SK-N-SH (cell line): Measurements from ENCODE around the gene IQCE. TPM values are rescaled to one million over a fixed set of nuclear protein-coding genes. Genes with fewer than 3 reads are reported as not detected.

Experiments
- CTCF ChIA-PET: fragments of 300-600, 350-600 bp; formaldehyde crosslinking; extraction: SDS; loops from one replicate; lab custom pipeline; 2021; lab: Yijun Ruan, JAX
- POLR2A ChIA-PET: fragments of 350-600 bp; sonication (Branson Sonifier 250); formaldehyde crosslinking; extraction: SDS; loops from one replicate; lab custom pipeline; 2020; ENCODE audit warnings: antibody characterized with exemption, inconsistent platforms; lab: Yijun Ruan, JAX
- DNase-seq: peaks from one replicate; pipeline ENCODE4 v3.0.0; 2012
- H2AFZ ChIP-seq: fragments of 200-600 bp; sonication (generic); 2 replicates; pipeline ENCODE4 v1.8.1; 2016; ENCODE audit warnings: antibody characterized with exemption, mild to moderate bottlenecking, low read depth
- H3F3A ChIP-seq: fragments of 200-600 bp; sonication (generic); replicated peaks from 2 replicates; pipeline ENCODE3; 2016; ENCODE audit warnings: antibody characterized with exemption, mild to moderate bottlenecking; ENCODE audit not compliant: insufficient read depth
- H3K27ac ChIP-seq, 2 experiments: fragments of 200-500 bp in 1 of 2; fragments of 200-600 bp in 1 of 2; sonication (Bioruptor generic) in 1 of 2; sonication (generic), shearing (Covaris generic) in 1 of 2; 2 replicates each; pipeline versions ENCODE4 v1.5.1 to v1.6.1; 2014 to 2016; ENCODE audit warnings: low read depth in 2 of 2, inconsistent platforms in 1 of 2, low read length in 1 of 2, mild to moderate bottlenecking in 1 of 2, mixed read lengths in 1 of 2
- H3K27me3 ChIP-seq: fragments of 200-600 bp; sonication (generic), shearing (Covaris generic); 2 replicates; pipeline ENCODE4 v1.6.1; 2016; ENCODE audit warnings: mixed run types; ENCODE audit not compliant: insufficient read depth
- H3K36me3 ChIP-seq, 2 experiments: fragments of 200-500 bp in 1 of 2; fragments of 200-600 bp in 1 of 2; sonication (Bioruptor generic) in 1 of 2; sonication (generic) in 1 of 2; replicated peaks in 1 of 2; 2 replicates each; pipeline versions ENCODE3 to v1.5.1; 2014 to 2016; ENCODE audit warnings: low read length in 1 of 2, mild to moderate bottlenecking in 1 of 2; ENCODE audit not compliant: insufficient read depth in 2 of 2, control insufficient read depth in 1 of 2
- H3K4me1 ChIP-seq, 2 experiments: fragments of 200-500 bp in 1 of 2; fragments of 200-600 bp in 1 of 2; sonication (Bioruptor generic) in 1 of 2; sonication (generic), shearing (Covaris generic) in 1 of 2; 2 replicates each; pipeline versions ENCODE4 v1.5.1 to v1.6.1; 2014 to 2016; ENCODE audit warnings: low read depth in 1 of 2, low read length in 1 of 2, mixed run types in 1 of 2; ENCODE audit not compliant: insufficient read depth in 2 of 2, control insufficient read depth in 1 of 2
- H3K4me2 ChIP-seq: fragments of 200-600 bp; sonication (generic), shearing (Covaris generic); 2 replicates; pipeline ENCODE4 v1.6.1; 2017; ENCODE audit warnings: mixed run types
- H3K4me3 ChIP-seq, 2 experiments: fragments of 200-500 bp in 1 of 2; fragments of 200-600 bp in 1 of 2; sonication (Bioruptor generic) in 1 of 2; sonication (generic), shearing (Covaris generic) in 1 of 2; 2 replicates each; pipeline versions ENCODE4 v1.5.1 to v1.8.1; 2014 to 2016; ENCODE audit warnings: low read depth in 2 of 2, inconsistent platforms in 1 of 2, low read length in 1 of 2, mild to moderate bottlenecking in 1 of 2, mixed read lengths in 1 of 2, moderate library complexity in 1 of 2
- H3K79me2 ChIP-seq: fragments of 200-600 bp; sonication (generic); 2 replicates; pipeline ENCODE4 v1.8.1; 2017; ENCODE audit warnings: mild to moderate bottlenecking; ENCODE audit not compliant: insufficient read depth
- H3K9ac ChIP-seq: fragments of 200-600 bp; sonication (generic); 2 replicates; pipeline ENCODE4 v1.6.1; 2017; ENCODE audit warnings: mixed run types
- H3K9me2 ChIP-seq: fragments of 200-600 bp; sonication (generic); 2 replicates; pipeline ENCODE4 v1.6.1; 2017; ENCODE audit warnings: mixed run types
- H3K9me3 ChIP-seq: fragments of 200-600 bp; sonication (generic); 2 replicates; pipeline ENCODE4 v1.6.1; 2017; ENCODE audit warnings: mixed run types, mild to moderate bottlenecking, moderate library complexity
- H4K20me1 ChIP-seq: fragments of 200-600 bp; sonication (generic); 2 replicates; pipeline ENCODE4 v1.6.1; 2017; ENCODE audit warnings: mild to moderate bottlenecking, mixed run types; ENCODE audit not compliant: insufficient read depth
- CHD2 ChIP-seq: fragments of 150-350 bp; IDR thresholded peaks from 2 replicates; pipeline ENCODE4 v1.6.1; 2018; ENCODE audit warnings: low read length; ENCODE audit not compliant: partially characterized antibody
- CTCF ChIP-seq: fragments of 200-600 bp; sonication (generic); IDR thresholded peaks from 2 replicates; pipeline ENCODE4 v1.6.1; 2017; ENCODE audit warnings: antibody characterized with exemption, mild to moderate bottlenecking, moderate library complexity
- FOXM1 ChIP-seq: IDR thresholded peaks from 2 replicates; pipeline ENCODE4 v1.4.0; 2012; ENCODE audit warnings: low read depth, mild to moderate bottlenecking
- IRF3 ChIP-seq: fragments of 150-350 bp; IDR thresholded peaks from 2 replicates; pipeline ENCODE4 v1.6.1; 2016; ENCODE audit warnings: mild to moderate bottlenecking, low read depth, low read length
- RAD21 ChIP-seq: IDR thresholded peaks from 2 replicates; pipeline ENCODE4 v1.6.1; 2012; ENCODE audit warnings: mild to moderate bottlenecking, low read length
- RFX5 ChIP-seq: IDR thresholded peaks from 2 replicates; pipeline ENCODE4 v1.6.1; 2012; ENCODE audit warnings: mild to moderate bottlenecking, improper control_type of control experiment, low read length
- SMC3 ChIP-seq: IDR thresholded peaks from 2 replicates; pipeline ENCODE4 v1.6.1; 2012; ENCODE audit warnings: low read depth, low read length, improper control_type of control experiment
- WGBS: methylation state at CpG from one replicate; pipeline ENCODE4 v1.1.6; 2017; ENCODE audit warnings: low lambda C conversion rate; 5-methylcytosine and 5-hydroxymethylcytosine counted together
- polyA plus RNA-seq, 3 experiments: library from polyadenylated mRNA; depleted of rRNA; stranded (reverse); fragments of >200 nt; gene quantifications; 2 replicates each; pipeline ENCODE4 v1.2.3, GENCODE V29; 2012
- TF ChIP-seq, protein P1 (sequence below): fragments of 150-350 bp; IDR thresholded peaks from 2 replicates; pipeline ENCODE4 v1.6.1; 2017; ENCODE audit warnings: antibody characterized with exemption, low read length, low read depth, borderline replicate concordance

Gene IQCE
- polyA plus RNA-seq, 1 of the 3 experiments (the other 2 are of a cell fraction), result 14.4 TPM

GRCh38 chr7:2661602-2662272 lies 103.0 kb downstream of the IQCE start:
- Histone ChIP-seq H3F3A (no peaks in the 10 kb centered on the region), H3K4me1 (peaks cover 0 to 39% of the 10 kb centered on the region in 2 experiments; a peak in 1 of 4 replicates), H4K20me1 (peaks cover 48% of the 10 kb centered on the region), H3K27ac (peak overlapping the region in 1 of 2 experiments; percentile 63; a peak in 1 of 4 replicates), H3K9me3 (no peaks in the 10 kb centered on the region), H2AFZ (no peak overlapping the region), H3K79me2 (no peaks in the 10 kb centered on the region), H3K4me2 (no peak overlapping the region), H3K36me3 (peaks cover 14 to 64% of the 10 kb centered on the region in 2 experiments), H3K27me3 (no peaks in the 10 kb centered on the region), H3K4me3 (no peak overlapping the region; a peak in 1 of 4 replicates), H3K9ac (no peak overlapping the region), H3K9me2 (no peaks in the 10 kb centered on the region)
- CTCF ChIA-PET, result interaction anchor here (0.6 to 4.9 kb wide), 14 partner anchors 9 to 211 kb away, joined by 3 to 38 read pairs (median 5); no protein-coding TSS in a partner anchor
- WGBS, result 93% methylated on average over 31 of the region's 43 CpGs
- DNase-seq, result peak; percentile 69
- POLR2A ChIA-PET, result no interaction called here
- TF ChIP-seq, protein P1, sequence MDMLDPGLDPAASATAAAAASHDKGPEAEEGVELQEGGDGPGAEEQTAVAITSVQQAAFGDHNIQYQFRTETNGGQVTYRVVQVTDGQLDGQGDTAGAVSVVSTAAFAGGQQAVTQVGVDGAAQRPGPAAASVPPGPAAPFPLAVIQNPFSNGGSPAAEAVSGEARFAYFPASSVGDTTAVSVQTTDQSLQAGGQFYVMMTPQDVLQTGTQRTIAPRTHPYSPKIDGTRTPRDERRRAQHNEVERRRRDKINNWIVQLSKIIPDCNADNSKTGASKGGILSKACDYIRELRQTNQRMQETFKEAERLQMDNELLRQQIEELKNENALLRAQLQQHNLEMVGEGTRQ, result no peak
- TF ChIP-seq CHD2 (no peak), CTCF (0 out of 2 replicates have a peak, but pooled peaks have one; percentile 13), SMC3 (peak; percentile 10; the same call in 1 of the 2 replicates), RFX5 (no peak), RAD21 (peak; percentile 24), FOXM1 (no peak)

DNA sequence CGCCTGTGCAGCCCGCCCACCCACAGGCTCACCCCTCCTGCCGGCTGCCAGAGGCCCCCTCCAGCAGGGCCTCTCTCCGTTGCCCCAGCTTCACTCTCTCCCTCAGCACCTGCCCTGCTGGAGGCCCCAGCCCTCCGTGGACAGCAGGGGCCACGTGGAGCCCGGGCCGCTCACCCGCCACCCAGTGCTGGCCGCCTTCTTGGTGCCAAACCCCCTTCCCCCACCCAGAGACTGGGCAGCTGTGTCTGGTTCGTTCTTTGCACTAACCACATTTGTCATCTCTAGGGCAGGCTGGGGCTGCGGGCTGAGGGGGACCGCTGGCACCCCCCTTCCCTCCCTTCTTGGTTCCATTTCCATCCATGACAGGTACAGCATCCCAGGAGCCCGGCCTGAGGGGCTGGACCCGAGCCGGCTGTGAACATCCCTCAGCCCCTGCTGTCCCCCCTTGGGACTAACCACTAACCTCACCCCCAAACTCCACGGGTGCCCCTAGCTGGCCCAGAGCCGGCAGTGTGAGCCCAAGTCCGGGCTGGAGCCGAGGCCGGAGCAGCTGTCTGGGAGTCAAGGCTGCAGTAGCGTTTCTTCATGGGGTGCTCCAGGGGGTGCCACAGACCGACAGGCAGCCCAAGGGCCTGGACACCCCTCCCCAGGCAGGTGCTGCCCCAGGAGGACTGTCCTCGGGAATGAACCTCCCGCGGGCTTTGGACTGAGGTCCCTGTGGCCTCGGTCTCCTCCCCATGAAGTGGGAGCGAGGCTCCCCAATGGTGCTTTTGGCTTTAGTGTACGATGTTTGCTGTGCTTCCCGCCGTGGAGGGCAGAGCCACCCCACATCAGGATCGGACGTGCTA lies 103.7 kb downstream of the IQCE start:
- H3K4me1 ChIP-seq, result peaks cover 0 to 39% of the 10 kb centered on the region in 2 experiments; a peak in 1 of 4 replicates
- no peak overlapping the region for H3K9ac ChIP-seq
- DNase-seq, result no peak
- H3K4me3 ChIP-seq, result no peak overlapping the region; a peak in 1 of 4 replicates
- H4K20me1 ChIP-seq, result peaks cover 47% of the 10 kb centered on the region
- CTCF ChIA-PET, result interaction anchor here (0.6 to 4.9 kb wide), 11 partner anchors 8 to 212 kb away, joined by 3 to 38 read pairs (median 4); no protein-coding TSS in a partner anchor
- H3K36me3 ChIP-seq, result peaks cover 7 to 59% of the 10 kb centered on the region in 2 experiments
- H3K9me2 ChIP-seq, result no peaks in the 10 kb centered on the region
- H3K27ac ChIP-seq, result peak overlapping the region in 1 of 2 experiments; percentile 63; a peak in 1 of 4 replicates
- H3K9me3 ChIP-seq, result no peaks in the 10 kb centered on the region
- no peaks in the 10 kb centered on the region for H3K27me3 ChIP-seq
- no peaks in the 10 kb centered on the region for H3K79me2 ChIP-seq
- TF ChIP-seq SMC3, result no peak
- no peak for TF ChIP-seq RAD21
- no peak for TF ChIP-seq IRF3
- no peaks in the 10 kb centered on the region for H3F3A ChIP-seq
- WGBS, result 88% methylated on average over 32 of the region's 33 CpGs
- POLR2A ChIA-PET, result no interaction called here
- no peak overlapping the region for H2AFZ ChIP-seq
- no peak overlapping the region for H3K4me2 ChIP-seq
